NCI-H1436 (cell line): Measurements from ENCODE around the gene EFNA5.

ENCODE experiments used
- DNase-seq: peaks from one replicate; lab custom pipeline; 2025; lab: John Stamatoyannopoulos, UW

Gene EFNA5

DNA sequence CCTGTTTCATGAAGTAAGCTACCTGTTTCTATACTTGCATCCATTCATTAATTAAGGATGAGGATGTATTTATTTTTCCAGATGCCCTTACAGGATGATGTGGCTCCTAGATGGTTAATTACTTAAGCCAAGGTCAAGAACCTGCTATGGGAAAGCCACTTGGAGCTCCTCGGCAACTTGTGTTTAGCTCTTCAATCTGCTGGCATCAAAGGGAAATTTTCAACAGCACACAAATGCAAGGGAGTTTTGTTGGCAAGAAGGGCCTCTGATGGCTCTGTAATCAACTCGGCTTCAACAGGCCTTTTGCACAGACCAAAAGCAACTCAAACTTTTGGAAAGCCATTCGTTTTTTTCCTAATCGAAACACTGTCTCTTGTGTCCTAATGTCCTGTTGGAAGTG is 125.3 kb downstream of the EFNA5 start:
- no peak for DNase-seq

DNA sequence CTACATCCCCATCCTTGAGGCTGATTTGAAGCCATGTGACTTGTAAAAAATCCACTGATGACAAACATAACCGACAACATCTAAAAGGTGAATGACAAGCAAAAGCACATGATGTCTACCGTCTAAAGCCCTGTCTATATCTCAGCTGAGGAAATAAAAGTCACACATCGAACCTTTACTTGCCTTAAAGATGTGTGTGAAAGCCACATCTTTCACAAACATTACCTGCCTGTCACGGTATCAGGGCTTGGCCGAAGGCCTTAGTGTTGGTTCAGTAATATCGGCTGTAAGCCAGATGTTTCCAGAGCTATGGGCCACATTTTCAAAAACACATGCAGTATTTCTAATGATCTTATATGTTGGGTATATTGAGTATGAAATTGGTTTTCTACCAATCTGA is 125.8 kb downstream of the EFNA5 start:
- DNase-seq = no peak

DNA sequence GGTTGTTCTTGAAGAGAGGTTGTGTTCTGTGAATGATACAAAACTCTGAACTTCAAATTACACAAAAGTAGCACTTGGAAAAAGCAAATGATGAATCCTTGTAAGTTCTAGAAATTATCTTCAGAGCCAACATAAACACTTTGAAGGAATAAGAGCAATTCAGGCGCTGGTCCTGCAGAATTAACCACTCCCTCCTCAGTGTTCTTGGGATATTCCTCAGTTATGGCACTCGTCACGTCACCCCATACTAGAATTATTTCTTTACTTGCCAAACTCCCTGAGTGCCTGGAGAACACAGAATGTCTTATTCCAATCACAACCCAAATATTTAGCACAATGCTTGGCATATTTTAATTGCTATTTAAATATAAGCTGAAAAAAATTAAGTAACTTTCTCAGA is 126.3 kb downstream of the EFNA5 start:
- no peak for DNase-seq

DNA sequence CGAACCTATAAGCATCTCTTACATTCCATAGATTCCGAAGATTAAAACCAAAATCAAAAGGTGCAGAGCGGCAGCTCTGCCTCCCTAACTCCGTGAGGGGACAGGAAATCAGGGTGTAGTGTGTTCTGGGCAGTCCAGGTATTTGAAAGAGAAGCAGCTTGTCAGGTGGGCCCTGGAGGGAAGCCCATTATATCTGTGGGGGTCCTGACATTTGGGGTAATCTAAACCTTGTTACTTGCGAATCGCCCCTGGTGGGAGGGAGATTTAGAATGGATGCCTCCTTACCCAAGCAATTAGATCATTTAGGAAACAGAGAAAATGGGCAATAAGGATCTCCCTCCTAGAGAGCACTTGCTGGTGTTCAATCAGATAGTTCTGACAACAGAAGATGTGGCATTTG is 126.9 kb downstream of the EFNA5 start:
- no peak for DNase-seq

DNA sequence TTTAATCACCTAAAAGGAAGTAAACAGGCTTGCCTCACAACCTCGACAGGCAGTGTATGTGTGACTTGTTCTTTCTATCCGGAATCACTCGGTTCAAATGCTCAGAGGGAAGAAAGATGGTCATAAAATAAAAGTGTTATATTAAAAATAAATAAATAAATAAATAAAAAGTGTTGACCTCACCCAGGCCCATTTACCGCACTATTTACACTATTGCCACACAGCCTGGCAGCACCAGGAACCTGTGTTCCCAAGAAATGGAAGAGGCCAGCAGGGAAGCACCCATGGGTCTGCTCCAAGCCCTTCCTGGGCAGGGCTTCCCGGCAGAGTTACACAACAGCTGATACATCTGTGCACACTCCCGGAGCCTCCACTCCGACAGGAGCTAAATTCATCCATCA is 127.9 kb downstream of the EFNA5 start:
- DNase-seq = no peak

DNA sequence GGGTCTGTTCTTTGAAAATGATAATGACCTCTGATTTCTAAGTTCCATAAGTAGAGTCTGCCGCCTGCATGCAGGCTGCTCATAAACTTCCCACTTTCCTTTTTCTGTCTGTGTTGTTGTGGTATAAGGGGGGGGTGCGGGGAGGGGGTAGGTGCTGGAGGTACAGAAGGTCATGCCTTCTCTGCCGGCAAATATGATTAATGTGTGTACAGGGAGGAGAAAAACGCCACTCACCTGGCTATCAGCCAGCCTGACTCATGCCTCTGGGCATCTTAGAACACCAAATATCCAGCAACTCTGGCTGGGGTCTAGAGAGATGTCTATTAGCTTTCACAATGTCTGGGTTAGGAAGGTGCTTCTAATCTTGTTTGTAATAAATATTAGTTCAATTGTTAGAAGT is 128.3 kb downstream of the EFNA5 start:
- DNase-seq = no peak

DNA sequence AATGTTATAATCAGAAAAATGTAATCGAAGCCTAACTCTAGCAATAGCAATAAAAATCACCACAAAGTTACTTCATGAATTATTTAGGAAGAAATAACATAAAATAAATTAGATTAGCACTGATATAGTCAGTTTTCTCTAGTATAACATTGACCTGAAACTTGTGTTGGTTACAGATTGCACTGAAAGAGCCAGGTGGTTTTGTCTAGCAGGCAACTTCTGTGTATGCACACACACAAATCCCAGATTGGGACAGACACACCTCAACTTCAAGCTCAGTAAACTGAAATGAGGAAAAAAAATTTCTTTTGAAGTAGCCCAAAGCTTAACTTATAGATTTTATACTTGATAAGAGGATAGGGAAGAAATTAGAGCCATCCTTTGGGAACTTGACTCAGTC is 129.3 kb downstream of the EFNA5 start:
- no peak for DNase-seq

DNA sequence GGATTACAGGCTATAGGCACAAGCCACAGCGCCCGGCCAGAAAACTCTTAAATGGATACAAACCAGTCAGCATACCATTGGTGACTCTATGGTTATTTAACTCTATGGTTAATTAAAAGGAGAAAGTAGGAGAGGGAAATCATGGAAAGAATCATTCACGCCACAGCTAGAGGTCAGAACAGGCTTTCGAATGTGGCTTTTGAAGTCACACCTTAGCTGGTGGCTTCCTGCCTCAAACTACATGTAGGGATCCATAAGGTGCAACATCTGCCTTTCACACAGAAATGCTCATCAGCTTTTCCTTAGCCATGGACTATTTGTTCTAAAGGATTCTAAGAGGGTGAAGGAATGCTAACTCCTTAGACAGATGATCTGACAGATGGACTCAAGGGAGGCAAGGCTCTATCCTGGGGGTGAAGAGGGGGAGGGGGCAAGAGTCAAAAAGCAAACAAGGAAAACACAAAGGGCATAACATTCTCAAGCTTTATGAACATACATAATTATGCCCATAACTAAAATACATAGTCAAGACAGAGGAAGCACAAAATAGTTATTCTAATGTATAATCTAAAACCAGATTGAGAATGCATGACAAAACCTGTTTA is 130.9 kb downstream of the EFNA5 start:
- DNase-seq = no peak

DNA sequence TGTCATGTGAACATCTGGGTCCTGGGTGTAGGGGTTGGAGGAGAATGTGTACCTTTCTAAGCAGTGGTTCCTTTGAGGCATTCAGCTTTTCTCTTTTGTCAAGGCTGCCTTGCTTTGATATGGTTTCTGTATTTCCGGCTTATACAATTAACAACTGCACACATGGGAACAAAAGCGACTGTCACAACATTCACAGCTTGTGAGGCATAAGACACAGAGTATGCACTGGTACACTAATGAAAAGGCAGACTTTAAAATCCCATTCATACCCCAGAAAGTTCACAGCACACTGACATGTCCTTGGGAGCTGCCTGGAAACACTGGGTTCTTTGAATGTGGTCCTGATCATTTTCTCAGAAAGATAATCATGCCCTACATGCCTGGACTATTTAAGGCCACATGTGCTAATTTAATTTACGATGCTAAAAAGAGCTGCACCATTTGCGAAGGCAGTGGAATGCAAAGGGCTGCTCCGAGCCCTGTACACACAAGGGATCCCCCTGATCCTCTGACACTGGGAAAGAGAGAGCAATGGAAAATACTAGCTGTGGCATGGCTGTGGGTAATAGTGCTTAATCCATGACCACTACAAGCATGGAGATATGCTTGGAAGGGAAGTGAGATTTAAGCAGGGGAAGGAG is 131.8 kb downstream of the EFNA5 start:
- no peak for DNase-seq

DNA sequence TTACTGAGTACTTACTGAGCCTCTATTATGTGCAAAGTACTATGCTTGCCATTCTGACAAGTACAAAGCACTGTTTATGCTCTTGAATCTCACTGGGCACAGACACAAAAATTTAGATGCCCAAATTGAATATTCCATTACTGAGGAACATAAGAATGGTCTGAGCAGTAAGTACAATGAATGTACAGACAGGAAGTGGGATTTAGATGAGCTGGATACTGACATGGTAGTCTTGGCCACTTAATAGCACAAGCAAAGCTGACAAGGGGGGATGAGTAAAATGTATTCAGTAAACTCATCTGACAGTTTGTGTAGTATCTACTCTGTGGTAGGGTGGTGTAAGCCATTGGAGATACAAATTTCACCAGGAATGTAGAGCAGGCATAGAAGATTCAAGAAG is 132.4 kb downstream of the EFNA5 start:
- DNase-seq = peak; percentile 28

DNA sequence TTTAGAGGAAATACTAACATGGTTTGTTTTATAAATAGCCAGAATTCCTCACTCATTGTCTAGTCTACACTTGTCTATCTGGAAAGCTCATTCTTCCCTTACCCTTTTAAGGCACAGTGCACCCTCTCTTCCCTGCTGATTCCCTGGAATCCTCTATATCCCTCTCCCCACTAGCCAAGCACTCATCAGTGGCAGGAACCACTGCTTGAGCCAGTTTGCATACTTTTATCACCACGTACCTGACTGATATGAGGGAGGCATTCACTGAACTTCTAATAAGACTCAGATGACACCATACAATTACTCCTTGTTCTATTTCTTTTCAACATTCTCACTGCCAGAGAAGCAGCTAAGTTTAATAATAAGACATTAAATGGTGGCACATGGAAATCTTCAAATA is 134.9 kb downstream of the EFNA5 start:
- DNase-seq = no peak

DNA sequence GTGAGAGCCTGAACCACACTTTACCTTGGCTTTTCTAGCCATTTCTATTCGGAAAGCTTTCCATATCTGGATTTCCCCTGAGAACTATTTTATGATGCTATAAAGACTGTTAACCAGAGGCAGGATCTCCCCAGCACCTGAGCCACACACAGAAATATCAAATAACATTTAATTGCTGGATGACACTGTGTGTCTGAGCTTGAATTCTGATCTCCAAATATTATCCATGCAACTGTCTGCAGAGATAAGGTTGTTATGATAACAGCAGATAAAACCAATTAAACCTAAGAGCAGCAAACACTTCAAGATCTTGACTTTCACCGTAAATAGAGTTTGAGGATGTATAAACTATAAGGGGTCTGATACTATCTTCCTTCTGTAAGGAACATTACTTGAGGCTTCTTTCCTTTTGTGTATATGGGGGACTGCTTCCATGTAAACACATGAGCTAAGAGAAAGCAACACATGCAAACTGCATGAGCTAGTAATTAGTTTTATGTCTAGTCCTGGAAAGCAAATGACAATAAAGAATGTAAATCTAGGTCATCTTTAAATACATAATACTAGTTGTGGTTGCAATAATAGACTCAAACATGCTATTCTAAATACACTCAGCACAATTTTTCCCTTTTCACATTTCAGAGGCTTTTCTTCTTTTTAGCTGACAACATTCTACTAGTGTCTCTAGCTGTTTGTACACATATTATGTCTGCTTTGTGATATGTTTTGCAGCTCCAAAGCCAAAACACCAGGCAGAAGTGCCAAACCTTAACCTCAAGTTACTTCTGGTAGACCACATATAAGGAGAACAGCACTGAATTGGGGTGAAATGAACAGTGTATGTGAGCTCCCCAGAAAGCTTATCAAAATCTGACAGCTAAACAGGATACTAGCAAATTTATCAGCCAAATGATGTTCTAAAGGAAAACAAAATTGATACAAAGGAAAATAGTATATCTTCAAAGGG is 136.5 kb downstream of the EFNA5 start:
- no peak for DNase-seq

DNA sequence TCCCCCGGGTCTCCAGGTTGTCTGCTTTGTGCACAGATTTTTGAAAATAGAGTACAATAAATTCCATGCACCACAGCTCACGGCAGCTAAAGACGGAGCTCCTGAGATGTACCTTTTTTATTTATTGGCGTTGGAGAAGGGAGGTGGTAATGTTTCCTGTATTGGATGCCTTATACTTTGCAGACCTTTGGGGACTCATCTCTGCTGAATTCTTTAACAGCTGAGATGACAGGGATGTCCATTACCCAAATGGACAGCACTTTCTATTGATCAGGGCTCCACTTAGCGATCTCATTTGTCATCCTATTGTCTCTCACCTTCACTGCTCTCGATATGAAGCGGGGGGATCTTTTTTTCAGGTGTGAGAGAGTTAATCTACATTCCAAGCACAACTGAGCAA is 137.8 kb downstream of the EFNA5 start:
- no peak for DNase-seq

DNA sequence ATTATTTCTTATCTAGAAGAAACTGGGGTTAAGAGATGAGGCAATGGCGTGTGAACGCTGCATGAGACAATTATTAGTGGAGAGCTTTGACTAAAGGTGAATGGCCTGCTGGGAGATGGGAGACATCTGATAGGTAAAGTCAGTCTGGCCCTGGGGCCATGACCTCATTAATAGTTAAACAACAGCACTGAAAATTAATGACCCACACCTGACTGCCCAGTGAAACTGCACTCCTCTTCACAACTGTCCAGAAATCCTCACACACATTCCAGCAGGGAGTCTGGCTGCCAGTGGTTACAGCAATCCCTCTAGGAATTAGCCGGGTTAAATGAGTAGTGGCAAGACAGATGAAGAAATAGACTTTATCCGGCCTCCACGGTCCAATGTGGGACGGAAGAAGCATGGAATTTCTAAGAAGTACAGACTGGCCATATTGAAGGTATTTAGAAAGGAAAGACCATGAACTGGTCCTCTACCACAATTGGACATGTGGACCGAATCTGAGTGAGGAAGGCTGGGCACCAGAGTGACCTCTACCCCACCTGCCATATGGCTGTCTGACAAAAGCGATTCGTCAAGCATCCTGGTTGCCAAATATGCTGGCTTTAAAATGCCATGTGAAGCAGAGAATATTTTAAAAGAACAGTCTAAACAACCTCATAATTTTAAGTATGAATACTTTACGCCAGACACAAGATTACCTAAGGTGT is 138.4 kb downstream of the EFNA5 start:
- DNase-seq = no peak

DNA sequence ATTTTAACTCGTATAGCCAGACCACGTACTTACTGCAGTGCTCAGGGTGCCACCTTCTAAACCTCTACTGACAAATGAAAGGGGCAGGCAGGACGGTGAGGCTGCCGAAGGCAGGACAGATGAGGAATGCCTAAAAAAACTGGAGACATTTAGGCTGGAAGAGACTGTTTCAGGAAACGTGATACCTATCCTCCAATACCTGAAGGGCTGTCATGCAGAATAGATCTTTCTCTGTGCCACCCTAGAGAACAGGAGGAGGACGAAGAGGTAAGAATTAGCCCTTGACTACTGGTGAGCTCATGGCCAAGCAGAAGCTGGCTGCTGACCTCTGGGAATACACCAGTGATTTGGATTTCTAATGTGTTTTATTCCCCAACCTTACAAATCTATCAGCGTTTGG is 139.4 kb downstream of the EFNA5 start:
- no peak for DNase-seq

DNA sequence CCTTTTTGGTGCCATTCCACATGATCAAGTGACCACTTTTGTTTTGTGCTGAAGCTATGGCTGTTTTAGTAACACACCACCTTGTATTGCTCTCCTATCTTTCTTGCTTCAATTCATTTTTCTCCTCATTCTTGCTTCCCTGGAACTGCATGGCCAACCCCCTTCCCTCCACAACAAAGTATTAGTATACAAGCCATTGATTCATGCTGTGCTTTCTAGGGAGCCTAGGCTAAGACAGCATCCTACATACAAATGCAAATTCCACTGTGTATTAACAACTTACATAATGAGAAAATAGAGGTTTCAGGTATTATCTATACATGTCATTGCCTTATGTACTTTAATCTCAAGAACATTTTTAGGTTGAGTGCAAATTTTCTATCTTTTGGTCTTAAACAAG is 141.1 kb downstream of the EFNA5 start:
- no peak for DNase-seq

DNA sequence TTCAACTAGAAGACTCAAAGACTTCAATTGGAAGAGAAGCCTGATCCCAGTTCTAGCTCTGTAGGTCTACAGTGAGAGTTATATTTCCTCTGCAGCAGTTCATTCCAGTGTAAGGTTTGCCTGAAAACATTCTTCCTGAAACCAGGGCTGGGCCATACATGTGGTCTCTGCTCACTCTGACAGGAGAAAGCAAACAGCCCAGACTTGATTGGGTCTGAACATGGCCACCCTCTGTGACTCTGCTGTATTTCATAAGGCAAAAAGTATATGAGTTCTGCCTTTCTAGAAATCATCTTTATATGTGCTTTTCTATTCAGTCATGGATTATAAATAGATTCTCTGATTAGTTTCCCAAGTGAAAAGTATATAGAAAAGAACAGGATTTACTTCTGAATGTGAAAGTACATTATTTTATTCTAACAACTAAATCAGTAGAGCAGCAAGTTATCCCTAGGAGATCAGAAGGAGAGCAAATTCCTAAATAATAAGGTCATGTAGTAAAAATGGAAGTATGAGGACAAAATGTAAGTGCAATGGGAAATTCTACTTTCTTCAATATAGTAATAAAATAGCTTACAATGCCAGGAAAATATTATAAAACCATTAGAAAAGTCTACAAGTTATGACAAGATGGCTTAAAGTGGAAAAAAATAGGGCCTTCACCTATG is 144.3 kb downstream of the EFNA5 start:
- no peak for DNase-seq

DNA sequence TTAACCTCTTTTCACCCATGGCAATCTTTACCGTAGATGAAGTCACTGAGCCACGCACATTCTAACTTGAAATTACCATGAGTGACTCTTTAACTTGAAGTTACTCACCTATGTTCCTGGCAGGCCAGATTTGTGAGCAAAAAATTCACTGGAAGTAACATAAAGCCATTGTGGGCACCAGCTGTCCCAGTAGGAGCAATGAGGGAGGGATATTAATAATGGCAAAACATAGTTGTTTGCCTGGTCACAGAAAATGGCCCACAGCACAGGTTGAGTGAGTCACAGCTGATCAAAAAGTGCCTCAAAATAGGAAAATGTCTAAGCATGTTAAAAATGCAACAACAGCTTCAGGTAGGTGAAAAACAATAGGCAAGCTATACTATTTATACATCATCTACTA is 146.6 kb downstream of the EFNA5 start:
- no peak for DNase-seq

DNA sequence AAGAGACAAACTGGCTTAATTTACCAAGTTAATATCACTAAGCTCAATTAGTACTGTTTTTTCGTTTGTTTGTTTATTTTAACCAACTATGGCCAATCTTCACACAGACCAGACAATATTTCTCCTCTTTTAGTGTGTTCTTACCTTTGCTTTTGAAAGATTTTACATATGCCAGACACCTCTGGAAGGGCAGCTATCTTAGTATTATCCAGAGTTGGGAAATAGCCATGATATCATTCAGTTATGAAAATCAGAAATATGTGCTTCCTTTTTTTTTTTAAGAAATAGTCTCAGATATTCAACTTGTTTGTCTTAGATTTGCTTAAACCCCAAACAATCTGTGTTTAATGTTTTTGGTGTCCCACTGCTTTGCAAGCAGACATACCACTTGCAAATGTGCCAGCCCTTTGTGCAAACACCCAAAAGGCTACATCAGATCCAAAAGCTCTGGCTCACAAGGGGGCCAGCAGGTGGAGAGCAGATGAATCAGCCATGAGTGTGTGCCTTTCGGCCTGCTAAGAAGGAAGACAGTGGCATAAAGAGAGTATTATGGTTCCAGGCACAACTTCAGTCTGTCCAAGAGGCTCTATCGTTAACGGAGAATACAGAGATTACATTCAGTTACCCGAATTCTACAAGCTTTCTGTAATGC is 147.6 kb downstream of the EFNA5 start:
- DNase-seq = no peak

DNA sequence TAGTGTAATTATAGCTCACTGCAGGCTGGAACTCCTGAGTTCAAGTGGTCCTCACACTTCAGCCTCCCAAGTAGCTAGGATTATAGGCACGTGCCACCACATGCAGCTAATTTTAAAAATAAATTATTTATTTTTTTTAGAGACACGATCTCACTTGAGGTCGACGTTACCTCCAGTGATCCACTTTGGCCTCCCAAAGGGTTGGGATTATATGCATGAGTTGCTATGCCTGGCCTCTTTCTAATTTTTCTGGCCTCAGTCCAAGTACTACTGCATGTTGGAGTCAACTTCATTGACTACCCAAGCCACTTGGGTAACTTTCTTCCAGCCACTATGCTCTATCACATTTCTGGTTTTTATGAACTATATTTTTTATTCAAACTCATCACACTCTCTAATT is 148.3 kb downstream of the EFNA5 start:
- DNase-seq = no peak

DNA sequence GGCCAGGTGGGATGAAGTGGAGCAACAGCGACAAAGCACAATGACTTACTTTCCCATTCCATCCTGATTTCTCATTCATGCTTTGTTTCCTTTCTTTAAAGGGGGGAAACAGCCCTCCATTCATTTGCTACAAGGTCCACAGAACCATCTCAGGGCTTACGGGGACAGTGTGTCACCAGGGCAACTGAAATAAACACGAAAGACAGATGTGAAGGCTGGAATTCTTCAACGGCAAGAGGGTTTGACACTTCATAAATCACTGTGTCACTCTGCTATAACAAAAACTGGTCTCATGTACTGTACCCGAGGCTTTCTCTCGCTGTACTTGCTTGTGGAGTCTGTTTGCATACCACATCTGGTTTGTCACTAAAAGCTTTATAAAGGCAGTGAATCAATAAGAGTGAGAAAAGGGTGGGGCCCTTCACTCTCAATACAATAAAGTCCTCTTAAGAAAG is 150.8 kb downstream of the EFNA5 start:
- DNase-seq = no peak
